GM12865 (cell line): Measurements from ENCODE around the gene UBE2Q1.

Experiments used
- DNase-seq: peaks from one replicate; pipeline ENCODE4 v3.0.0; 2010; ENCODE audit warnings: low read depth
- H3K4me3 ChIP-seq: 2 replicates; pipeline ENCODE4 v1.5.1; 2011; ENCODE audit warnings: mild to moderate bottlenecking, low read depth, low read length, control low read depth
- TF ChIP-seq, protein P1 (sequence below): IDR thresholded peaks from 2 replicates; pipeline ENCODE4 v1.5.1; 2011; ENCODE audit warnings: low read length, control low read depth, low read depth, inconsistent platforms; ENCODE audit not compliant: insufficient read depth; ENCODE audit errors: missing control alignments

Gene UBE2Q1

GRCh38 chr1:154598871-154599635 is 40.6 kb upstream of the UBE2Q1 start:
- H3K4me3 ChIP-seq = no peak overlapping the region
- TF ChIP-seq, protein P1, sequence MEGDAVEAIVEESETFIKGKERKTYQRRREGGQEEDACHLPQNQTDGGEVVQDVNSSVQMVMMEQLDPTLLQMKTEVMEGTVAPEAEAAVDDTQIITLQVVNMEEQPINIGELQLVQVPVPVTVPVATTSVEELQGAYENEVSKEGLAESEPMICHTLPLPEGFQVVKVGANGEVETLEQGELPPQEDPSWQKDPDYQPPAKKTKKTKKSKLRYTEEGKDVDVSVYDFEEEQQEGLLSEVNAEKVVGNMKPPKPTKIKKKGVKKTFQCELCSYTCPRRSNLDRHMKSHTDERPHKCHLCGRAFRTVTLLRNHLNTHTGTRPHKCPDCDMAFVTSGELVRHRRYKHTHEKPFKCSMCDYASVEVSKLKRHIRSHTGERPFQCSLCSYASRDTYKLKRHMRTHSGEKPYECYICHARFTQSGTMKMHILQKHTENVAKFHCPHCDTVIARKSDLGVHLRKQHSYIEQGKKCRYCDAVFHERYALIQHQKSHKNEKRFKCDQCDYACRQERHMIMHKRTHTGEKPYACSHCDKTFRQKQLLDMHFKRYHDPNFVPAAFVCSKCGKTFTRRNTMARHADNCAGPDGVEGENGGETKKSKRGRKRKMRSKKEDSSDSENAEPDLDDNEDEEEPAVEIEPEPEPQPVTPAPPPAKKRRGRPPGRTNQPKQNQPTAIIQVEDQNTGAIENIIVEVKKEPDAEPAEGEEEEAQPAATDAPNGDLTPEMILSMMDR = no peak
- no peak for DNase-seq

DNA sequence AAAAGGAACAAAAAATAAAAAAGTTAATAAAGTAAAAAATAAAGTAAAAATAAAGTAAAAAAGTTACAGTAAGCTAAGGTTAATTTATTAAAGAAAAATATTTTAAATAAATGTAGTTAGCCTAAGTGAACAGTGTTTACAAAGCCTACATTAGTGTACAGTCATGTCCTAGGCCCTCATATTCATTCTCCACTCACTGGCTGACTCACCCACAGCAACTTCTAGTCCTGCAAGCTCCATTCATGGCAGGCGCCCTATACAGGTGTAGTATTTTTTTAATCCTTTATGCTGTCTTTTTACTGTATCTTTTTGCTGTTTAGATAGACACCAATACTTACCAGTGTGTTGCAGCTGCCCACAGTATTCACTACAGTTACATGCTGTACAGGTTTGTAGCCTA is 37.2 kb upstream of the UBE2Q1 start:
- no peak for DNase-seq
- no peak overlapping the region for H3K4me3 ChIP-seq
- TF ChIP-seq, protein P1 = no peak

DNA sequence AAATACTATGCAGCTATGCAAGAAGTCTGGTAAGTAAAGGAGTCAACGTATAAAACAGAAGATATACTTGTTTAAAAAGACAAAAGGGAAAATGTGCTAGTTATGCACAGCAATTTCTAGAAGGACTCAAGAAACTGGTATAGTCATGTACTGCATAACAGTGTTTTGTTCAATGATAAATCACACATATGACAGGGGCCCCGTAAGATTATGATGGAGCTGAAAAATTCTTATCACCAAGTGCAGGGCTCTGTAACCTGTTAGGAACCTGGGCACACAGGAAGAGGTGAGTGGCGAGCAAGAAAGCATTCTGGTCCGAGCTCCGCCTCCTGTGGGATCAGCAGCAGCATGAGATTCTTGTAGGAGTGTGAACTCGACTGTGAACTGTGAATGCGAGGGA is 36.3 kb upstream of the UBE2Q1 start:
- no peak for DNase-seq
- no peak overlapping the region for H3K4me3 ChIP-seq
- TF ChIP-seq, protein P1 = no peak

DNA sequence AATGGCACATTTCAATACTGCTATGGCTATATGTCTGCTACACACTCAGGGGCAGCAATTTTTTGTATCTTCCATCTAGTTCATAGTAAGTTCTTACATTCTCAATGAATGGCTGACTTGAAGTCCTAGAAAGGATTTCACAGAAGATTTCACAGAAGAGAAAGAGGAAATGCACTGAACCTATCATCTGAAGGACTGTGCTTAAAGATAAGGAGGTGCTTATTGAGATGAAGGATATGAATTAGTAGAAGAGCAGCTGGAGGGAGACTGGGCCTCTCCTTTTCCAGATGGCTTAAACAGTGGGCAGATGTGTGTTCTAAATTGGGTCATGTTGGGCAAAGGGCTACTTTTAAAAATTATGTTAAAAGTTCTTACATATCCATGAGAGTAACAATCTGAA is 34.9 kb upstream of the UBE2Q1 start:
- TF ChIP-seq, protein P1 = no peak
- DNase-seq = no peak
- no peak overlapping the region for H3K4me3 ChIP-seq

DNA sequence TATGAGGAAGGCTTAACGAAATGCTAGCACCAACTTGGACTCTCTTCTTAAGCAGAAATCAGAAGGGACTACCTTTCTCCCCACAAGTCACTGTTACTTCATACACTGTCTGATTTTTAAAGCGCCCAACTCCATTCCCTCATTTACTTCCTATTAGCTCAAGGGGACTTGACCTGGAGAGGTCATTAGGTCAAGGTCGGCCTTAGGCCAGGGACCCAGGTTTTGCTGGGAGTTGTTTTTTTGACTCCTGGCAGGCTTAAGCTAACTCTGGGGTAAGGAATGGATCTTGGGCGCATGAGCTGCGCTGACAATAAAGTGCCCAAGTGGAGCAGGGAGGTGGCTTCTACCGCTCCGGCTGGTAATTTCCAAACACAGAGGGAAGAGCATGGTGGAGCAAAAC is 32.7 kb upstream of the UBE2Q1 start:
- DNase-seq = no peak
- TF ChIP-seq, protein P1 = no peak

GRCh38 chr1:154590756-154591155 is 32.3 kb upstream of the UBE2Q1 start:
- DNase-seq = no peak
- H3K4me3 ChIP-seq = no peak overlapping the region
- TF ChIP-seq, protein P1 = no peak

More for the DNA sequence above, 32.7 kb upstream of the UBE2Q1 start:
- H3K4me3 ChIP-seq = no peak overlapping the region

- TF ChIP-seq, protein P1 = no peak
- DNase-seq = no peak
Observed at GRCh38 chr1:154589780-154590179, 31.3 kb upstream of the UBE2Q1 start.

More at GRCh38 chr1:154589780-154590179, 31.3 kb upstream of the UBE2Q1 start:
- no peak overlapping the region for H3K4me3 ChIP-seq
